GM21619 (cell line): ENCODE results near the gene ARHGAP32.
A peak's percentile ranks its signal among the peaks of the same experiment; 100 is the strongest.

Experiments used
- ATAC-seq: cut with Tn5 transposase; IDR thresholded peaks from one replicate; pipeline ENCODE4 v1.9.1; 2021; ENCODE audit not compliant: unreplicated experiment

ARHGAP32 gene

GRCh38 chr11:128963744-128964325 lies 228.3 kb downstream of the ARHGAP32 start:
- ATAC-seq, result no peak

- ATAC-seq, result no peak
Measured at GRCh38 chr11:128962896-128963295, 229.2 kb downstream of the ARHGAP32 start.

GRCh38 chr11:128961645-128962044 lies 230.5 kb downstream of the ARHGAP32 start:
- no peak for ATAC-seq

- ATAC-seq, result no peak
Measured at GRCh38 chr11:128957202-128957482, 235.0 kb downstream of the ARHGAP32 start.

- ATAC-seq, result peak; percentile 73
Measured at GRCh38 chr11:128956401-128957201, 235.5 kb downstream of the ARHGAP32 start.

- no peak for ATAC-seq
Measured at GRCh38 chr11:128955636-128956035, 236.5 kb downstream of the ARHGAP32 start.

GRCh38 chr11:128953151-128953550 lies 239.0 kb downstream of the ARHGAP32 start:
- ATAC-seq, result no peak

- no peak for ATAC-seq
Measured at GRCh38 chr11:128949791-128950454, 242.2 kb downstream of the ARHGAP32 start.

- ATAC-seq, result no peak
Measured at GRCh38 chr11:128948583-128948982, 243.5 kb downstream of the ARHGAP32 start.

GRCh38 chr11:128947773-128948172 lies 244.4 kb downstream of the ARHGAP32 start:
- ATAC-seq, result no peak

- no peak for ATAC-seq
Measured at GRCh38 chr11:128946648-128947047, 245.5 kb downstream of the ARHGAP32 start.

GRCh38 chr11:128943428-128943976 lies 248.6 kb downstream of the ARHGAP32 start:
- no peak for ATAC-seq

GRCh38 chr11:128942817-128943427 lies 249.2 kb downstream of the ARHGAP32 start, which contains the start of gene TP53AIP1:
TP53AIP1 (minus strand) TSS chr11:128942871; CDS start chr11:128937818, 5,053 bp downstream.
- no peak for ATAC-seq

GRCh38 chr11:128942272-128942612 lies 249.9 kb downstream of the ARHGAP32 start:
- ATAC-seq, result no peak

GRCh38 chr11:128941573-128942271 lies 250.4 kb downstream of the ARHGAP32 start:
- ATAC-seq, result no peak

- ATAC-seq, result no peak
Measured at GRCh38 chr11:128941110-128941509, 251.0 kb downstream of the ARHGAP32 start.

- ATAC-seq, result no peak
Measured at GRCh38 chr11:128940603-128941002, 251.5 kb downstream of the ARHGAP32 start.

GRCh38 chr11:128940156-128940555 lies 252.0 kb downstream of the ARHGAP32 start:
- no peak for ATAC-seq

- no peak for ATAC-seq
Measured at GRCh38 chr11:128939591-128939990, 252.5 kb downstream of the ARHGAP32 start.

- ATAC-seq, result no peak
Measured at GRCh38 chr11:128938156-128938885, 253.8 kb downstream of the ARHGAP32 start.
